Parathyroid adenoma (tissue), 2 donors: Measurements from ENCODE around the gene KLC3.

Experiments used
- H2AFZ ChIP-seq: fragments of 300-600 bp; sonication (generic); one replicate; pipeline ENCODE4 v1.7.0; 2017; ENCODE audit warnings: antibody characterized with exemption, mild to moderate bottlenecking
- H3K27ac ChIP-seq: fragments of 300-600 bp; sonication (generic); one replicate; pipeline ENCODE4 v1.7.0; 2017
- H3K27me3 ChIP-seq: fragments of 300-600 bp; sonication (generic); one replicate; pipeline ENCODE4 v1.7.0; 2017; ENCODE audit warnings: low read length; ENCODE audit not compliant: control insufficient read depth, insufficient read depth
- H3K36me3 ChIP-seq: fragments of 300-600 bp; sonication (generic); one replicate; pipeline ENCODE4 v1.7.0; 2017; ENCODE audit warnings: low read length; ENCODE audit not compliant: control insufficient read depth, insufficient read depth
- H3K4me1 ChIP-seq: fragments of 300-600 bp; sonication (generic); one replicate; pipeline ENCODE4 v1.7.0; 2017; ENCODE audit warnings: control low read depth
- H3K4me2 ChIP-seq: fragments of 300-600 bp; sonication (generic); one replicate; pipeline ENCODE4 v1.7.0; 2017; ENCODE audit warnings: low read length
- H3K4me3 ChIP-seq: fragments of 300-600 bp; sonication (generic); one replicate; pipeline ENCODE4 v1.7.0; 2017; ENCODE audit warnings: low read depth, low read length
- H3K79me2 ChIP-seq: fragments of 300-600 bp; sonication (generic); one replicate; pipeline ENCODE4 v1.7.0; 2017; ENCODE audit warnings: control low read depth
- H3K9ac ChIP-seq: fragments of 300-600 bp; sonication (generic); one replicate; pipeline ENCODE4 v1.7.0; 2017; ENCODE audit warnings: mild to moderate bottlenecking
- H3K9me3 ChIP-seq: fragments of 300-600 bp; sonication (generic); one replicate; pipeline ENCODE4 v1.7.0; 2017; ENCODE audit warnings: low read length; ENCODE audit not compliant: control insufficient read depth
- CTCF ChIP-seq: fragments of 300-600 bp; sonication (generic); IDR thresholded peaks from one replicate; pipeline ENCODE4 v1.7.0; 2017; ENCODE audit warnings: antibody characterized with exemption, mild to moderate bottlenecking
- donor health status: primary hyperparathyroidism.

Gene KLC3

GRCh38 chr19:45400192-45400591 lies 59.6 kb downstream of the KLC3 start:
- TF ChIP-seq CTCF: no peak
- Histone ChIP-seq H3K4me3 (no peak overlapping the region), H3K9ac (no peak overlapping the region), H3K27ac (no peak overlapping the region), H3K9me3 (no peaks in the 10 kb centered on the region), H3K27me3 (no peaks in the 10 kb centered on the region), H3K4me1 (peaks cover 6% of the 10 kb centered on the region), H3K4me2 (no peak overlapping the region), H3K36me3 (no peaks in the 10 kb centered on the region), H2AFZ (no peak overlapping the region), H3K79me2 (peaks cover 6% of the 10 kb centered on the region)
